Suprapubic skin (tissue), 4 donors: ENCODE results near the gene PCSK5. TPM values are rescaled to one million over a fixed set of nuclear protein-coding genes. Genes with fewer than 3 reads are reported as not detected.

Experiments
- DNase-seq, 2 donors: peaks; one replicate each; pipeline ENCODE4 v3.0.0-alpha.2; 2019; ENCODE audit warnings: low spot score in 2 of 2
- H3K27ac ChIP-seq: fragments of 200-600 bp; sonication (generic); one replicate; pipeline ENCODE4 v1.5.1; 2019
- H3K27me3 ChIP-seq: fragments of 200-600 bp; sonication (generic); one replicate; pipeline ENCODE4 v1.5.1; 2019
- H3K36me3 ChIP-seq: fragments of 200-600 bp; sonication (generic); one replicate; pipeline ENCODE4 v1.5.1; 2019
- H3K4me1 ChIP-seq: fragments of 200-600 bp; sonication (generic); one replicate; pipeline ENCODE4 v1.5.1; 2019
- H3K4me3 ChIP-seq: fragments of 200-600 bp; sonication (generic); one replicate; pipeline ENCODE4 v1.5.1; 2019; ENCODE audit warnings: mild to moderate bottlenecking
- H3K9me3 ChIP-seq: fragments of 200-600 bp; sonication (generic); one replicate; pipeline ENCODE4 v1.5.1; 2019
- EP300 ChIP-seq: sonication (generic); formaldehyde crosslinking; IDR thresholded peaks from one replicate; pipeline ENCODE4 v1.6.1; 2017; ENCODE audit warnings: antibody characterized with exemption
- POLR2A ChIP-seq, 2 donors: fragments of 450-650 bp; IDR thresholded peaks; one replicate each; pipeline ENCODE4 v1.6.1; 2017; ENCODE audit warnings: antibody characterized with exemption in 2 of 2, mild to moderate bottlenecking in 2 of 2, moderate library complexity in 2 of 2
- POLR2AphosphoS5 ChIP-seq, 3 donors: sonication (generic); formaldehyde crosslinking; IDR thresholded peaks; one replicate each; pipeline ENCODE4 v1.6.1; 2017; ENCODE audit warnings: antibody characterized with exemption in 3 of 3
- WGBS: methylation state at CpG from one replicate; pipeline ENCODE4 v1.1.5; 2018; 5-methylcytosine and 5-hydroxymethylcytosine counted together
- total RNA-seq, 4 donors: library from RNA; depleted of rRNA; stranded (reverse); fragments of >200 nt; gene quantifications; one replicate each; pipeline ENCODE4 v1.1.0, GENCODE V29; 2016
- TF ChIP-seq, protein P1 (sequence below), 2 donors: fragments of 200-600 bp in 1 of 2; fragments of 450-650 bp in 1 of 2; sonication (generic) in 1 of 2; IDR thresholded peaks; one replicate each; pipeline ENCODE4 v1.5.1; 2016 to 2019; ENCODE audit warnings: antibody characterized with exemption in 2 of 2, mild to moderate bottlenecking in 1 of 2, moderate library complexity in 1 of 2

Gene PCSK5
- total RNA-seq, 4 donors from 2014 or later, result 5.2 to 10.8 (median 7.3) TPM

DNA sequence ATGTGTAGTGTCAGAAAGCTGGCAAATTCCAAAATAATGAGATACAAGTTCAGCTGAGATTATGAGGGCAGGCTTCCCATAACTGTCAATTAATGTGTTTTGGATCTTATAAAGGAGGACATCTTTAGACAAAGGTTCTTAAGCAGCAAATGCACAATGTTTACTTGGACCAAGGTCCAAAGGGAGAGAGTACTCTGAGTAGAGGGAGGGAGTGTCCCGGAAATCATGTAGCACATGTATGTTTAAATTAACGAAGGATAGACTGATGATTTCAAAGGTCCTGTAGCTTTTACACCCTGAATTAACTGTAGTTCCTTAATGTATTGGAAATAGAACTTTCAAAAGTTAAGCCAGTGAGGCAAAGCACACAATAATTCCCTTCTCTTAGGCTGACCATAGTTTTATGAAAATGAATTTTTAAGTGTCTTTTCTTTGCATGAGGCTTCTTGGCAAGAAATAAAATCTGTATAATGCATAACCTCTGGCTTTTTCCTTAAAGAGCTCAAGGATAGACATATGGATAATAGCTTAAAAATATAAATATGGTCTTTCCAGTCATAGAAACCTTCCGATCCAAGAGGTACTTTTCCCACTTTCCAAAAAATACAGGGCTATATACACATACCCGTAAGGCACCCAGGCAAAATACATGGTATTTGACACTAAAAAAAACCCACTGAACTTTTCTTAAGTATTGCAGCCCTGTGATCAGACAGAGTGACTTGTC, 93.0 kb downstream of the PCSK5 start:
- no peak for DNase-seq
- no peak overlapping the region for H3K4me3 ChIP-seq
- H3K4me1 ChIP-seq, result no peaks in the 10 kb centered on the region
- WGBS, result 88% methylated on average over 4 of the region's 4 CpGs
- H3K36me3 ChIP-seq, result no peaks in the 10 kb centered on the region
- H3K9me3 ChIP-seq, result no peaks in the 10 kb centered on the region
- no peaks in the 10 kb centered on the region for H3K27me3 ChIP-seq
- TF ChIP-seq POLR2AphosphoS5 (IDR thresholded peaks at IDR 0.05) (no peak), POLR2A (IDR thresholded peaks at IDR 0.05) (no peak), EP300 (no peak)
- TF ChIP-seq, protein P1, sequence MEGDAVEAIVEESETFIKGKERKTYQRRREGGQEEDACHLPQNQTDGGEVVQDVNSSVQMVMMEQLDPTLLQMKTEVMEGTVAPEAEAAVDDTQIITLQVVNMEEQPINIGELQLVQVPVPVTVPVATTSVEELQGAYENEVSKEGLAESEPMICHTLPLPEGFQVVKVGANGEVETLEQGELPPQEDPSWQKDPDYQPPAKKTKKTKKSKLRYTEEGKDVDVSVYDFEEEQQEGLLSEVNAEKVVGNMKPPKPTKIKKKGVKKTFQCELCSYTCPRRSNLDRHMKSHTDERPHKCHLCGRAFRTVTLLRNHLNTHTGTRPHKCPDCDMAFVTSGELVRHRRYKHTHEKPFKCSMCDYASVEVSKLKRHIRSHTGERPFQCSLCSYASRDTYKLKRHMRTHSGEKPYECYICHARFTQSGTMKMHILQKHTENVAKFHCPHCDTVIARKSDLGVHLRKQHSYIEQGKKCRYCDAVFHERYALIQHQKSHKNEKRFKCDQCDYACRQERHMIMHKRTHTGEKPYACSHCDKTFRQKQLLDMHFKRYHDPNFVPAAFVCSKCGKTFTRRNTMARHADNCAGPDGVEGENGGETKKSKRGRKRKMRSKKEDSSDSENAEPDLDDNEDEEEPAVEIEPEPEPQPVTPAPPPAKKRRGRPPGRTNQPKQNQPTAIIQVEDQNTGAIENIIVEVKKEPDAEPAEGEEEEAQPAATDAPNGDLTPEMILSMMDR (IDR thresholded peaks at IDR 0.05), result no peak
- no peak overlapping the region for H3K27ac ChIP-seq

- no peak for DNase-seq
- no peaks in the 10 kb centered on the region for H3K27me3 ChIP-seq
- no peak overlapping the region for H3K4me3 ChIP-seq
- no peaks in the 10 kb centered on the region for H3K9me3 ChIP-seq
- H3K36me3 ChIP-seq, result no peaks in the 10 kb centered on the region
- no peak for TF ChIP-seq POLR2AphosphoS5 (IDR thresholded peaks at IDR 0.05)
- TF ChIP-seq POLR2A (IDR thresholded peaks at IDR 0.05), result no peak
- TF ChIP-seq, protein P1 (IDR thresholded peaks at IDR 0.05), result no peak
- no peak for TF ChIP-seq EP300
- H3K4me1 ChIP-seq, result no peaks in the 10 kb centered on the region
- no peak overlapping the region for H3K27ac ChIP-seq
- 55% methylated on average over 3 of the region's 3 CpGs for WGBS
These were observed 95.0 kb downstream of the PCSK5 start for GRCh38 chr9:75985515-75985914.

- H3K36me3 ChIP-seq, result no peaks in the 10 kb centered on the region
- H3K4me3 ChIP-seq, result no peak overlapping the region
- TF ChIP-seq EP300, result no peak
- TF ChIP-seq POLR2A (IDR thresholded peaks at IDR 0.05), result no peak
- TF ChIP-seq POLR2AphosphoS5 (IDR thresholded peaks at IDR 0.05), result no peak
- TF ChIP-seq, protein P1 (IDR thresholded peaks at IDR 0.05), result no peak
- no peaks in the 10 kb centered on the region for H3K4me1 ChIP-seq
- WGBS, result 42% methylated on average over 2 of the region's 2 CpGs
- no peak for DNase-seq
- H3K9me3 ChIP-seq, result no peaks in the 10 kb centered on the region
- no peaks in the 10 kb centered on the region for H3K27me3 ChIP-seq
- peak overlapping the region; percentile 29 for H3K27ac ChIP-seq
These were observed 98.2 kb downstream of the PCSK5 start for GRCh38 chr9:75988663-75989062.

- Histone ChIP-seq H3K36me3 (no peaks in the 10 kb centered on the region), H3K4me1 (no peaks in the 10 kb centered on the region), H3K4me3 (no peak overlapping the region), H3K9me3 (no peaks in the 10 kb centered on the region), H3K27ac (no peak overlapping the region), H3K27me3 (no peaks in the 10 kb centered on the region)
- DNase-seq, result no peak
- TF ChIP-seq POLR2AphosphoS5 (IDR thresholded peaks at IDR 0.05) (no peak), POLR2A (IDR thresholded peaks at IDR 0.05) (no peak), EP300 (no peak)
- TF ChIP-seq, protein P1 (IDR thresholded peaks at IDR 0.05), result no peak
- 61% methylated on average over 5 of the region's 5 CpGs for WGBS
These were observed 99.7 kb downstream of the PCSK5 start for GRCh38 chr9:75990156-75990555.

GRCh38 chr9:75990576-75991304, 100.3 kb downstream of the PCSK5 start:
- whole genome bisulfite sequencing, result 87% methylated on average over 6 of the region's 6 CpGs
- no peak for DNase-seq
- H3K9me3 ChIP-seq, result no peaks in the 10 kb centered on the region
- no peak for TF ChIP-seq POLR2A (IDR thresholded peaks at IDR 0.05)
- TF ChIP-seq POLR2AphosphoS5 (IDR thresholded peaks at IDR 0.05), result no peak
- TF ChIP-seq EP300, result no peak
- TF ChIP-seq, protein P1 (IDR thresholded peaks at IDR 0.05), result no peak
- no peak overlapping the region for H3K27ac ChIP-seq
- H3K4me3 ChIP-seq, result no peak overlapping the region
- H3K36me3 ChIP-seq, result no peaks in the 10 kb centered on the region
- H3K27me3 ChIP-seq, result no peaks in the 10 kb centered on the region
- H3K4me1 ChIP-seq, result no peaks in the 10 kb centered on the region
